ENCODE measurements around the gene PANK4.
A peak's percentile ranks its signal among the peaks of the same experiment; 100 is the strongest.

The PANK4 gene

DNA sequence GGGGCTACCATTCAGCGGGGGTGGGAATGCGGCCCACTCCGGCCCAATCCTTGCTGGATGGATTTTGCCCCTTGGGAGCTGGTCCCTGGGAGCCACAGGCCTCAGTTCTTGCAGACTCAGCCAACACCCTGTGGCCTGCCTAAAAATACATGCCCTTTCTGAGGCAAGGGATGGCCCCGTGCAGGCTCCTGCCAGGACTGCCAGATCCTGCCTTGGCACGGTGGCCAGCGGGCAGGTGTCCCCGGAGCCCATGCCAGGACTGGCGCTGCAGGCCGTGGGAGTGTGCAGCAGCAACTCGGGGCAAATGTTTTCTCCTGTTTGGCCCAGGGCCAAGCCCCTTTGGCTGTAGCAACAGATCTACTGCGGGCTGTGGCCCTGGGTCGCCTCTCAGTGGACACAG, 1.6 kb upstream of the PANK4 start:
- no peak for DNase-seq

DNA sequence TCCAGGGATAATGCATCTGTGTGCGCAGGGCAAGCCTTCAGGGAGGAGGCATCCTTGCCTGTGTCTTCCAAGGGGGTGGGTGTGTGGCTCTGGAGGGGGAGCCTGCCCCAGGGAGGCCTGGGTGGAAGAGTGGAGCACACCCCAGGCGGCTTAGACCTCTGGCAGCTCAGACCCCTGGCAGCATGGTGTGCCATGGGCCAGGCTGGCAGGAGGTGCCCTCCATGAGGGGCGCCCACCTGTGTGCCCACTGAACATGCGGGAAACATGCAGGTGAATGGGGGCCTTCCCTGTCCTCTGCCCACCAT, 1.1 kb upstream of the PANK4 start:
- no peak for DNase-seq

DNA sequence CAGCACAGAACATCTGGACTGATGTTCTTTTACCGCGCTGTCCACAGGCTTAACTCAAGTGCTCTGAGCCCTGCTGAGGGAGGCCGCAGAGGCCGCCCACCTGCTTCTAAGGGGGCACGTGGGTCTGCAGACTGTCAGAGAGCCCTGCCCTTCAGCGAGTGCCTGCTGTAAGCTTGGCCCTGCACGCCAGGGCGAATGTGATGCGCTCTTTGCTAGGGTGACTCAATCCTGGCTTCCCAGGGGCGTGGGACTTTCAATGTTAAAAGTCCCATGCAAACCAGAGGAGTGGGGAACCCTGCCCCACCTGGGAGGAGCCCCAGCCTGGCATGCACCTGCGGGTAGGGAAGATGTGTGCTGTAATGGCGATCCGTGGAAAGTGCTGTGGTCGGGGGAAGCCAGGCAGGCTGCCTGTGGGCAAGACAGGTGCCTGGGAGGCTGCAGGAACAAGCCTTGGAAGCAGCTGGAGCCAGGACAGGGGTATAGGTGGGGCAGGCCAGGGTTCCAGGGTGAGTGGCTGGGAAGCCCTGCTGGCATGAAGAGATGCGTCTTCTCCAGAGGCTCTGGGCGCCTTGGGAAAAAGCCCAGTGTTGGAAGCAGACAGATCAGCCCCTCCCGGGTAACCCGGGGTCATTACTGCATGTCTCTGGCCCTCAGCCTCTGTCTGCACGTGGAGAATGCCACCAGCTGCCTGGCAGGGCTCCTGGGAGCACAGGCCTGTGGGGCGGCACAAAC, 594 bp upstream of the PANK4 start:
- DNase-seq, result peak; percentile 48

DNA sequence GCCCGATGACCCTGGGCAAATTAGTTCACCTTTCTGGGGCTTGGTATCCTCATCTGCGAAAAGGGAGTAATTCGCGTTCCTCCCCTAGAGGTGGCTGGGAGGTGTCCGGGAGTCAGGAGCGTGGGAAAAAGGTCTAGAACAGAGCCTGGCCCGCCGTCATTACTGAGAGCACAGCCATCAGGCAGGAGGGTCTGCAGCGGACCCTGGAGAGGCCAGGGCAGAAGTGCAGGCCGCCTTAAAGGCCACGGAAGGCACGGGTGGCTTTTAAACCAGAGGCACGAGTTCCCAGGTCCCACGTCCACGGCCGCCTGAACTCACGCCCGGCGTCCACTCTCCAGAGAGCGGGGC, 850 bp downstream of the PANK4 start:
- no peak for DNase-seq

DNA sequence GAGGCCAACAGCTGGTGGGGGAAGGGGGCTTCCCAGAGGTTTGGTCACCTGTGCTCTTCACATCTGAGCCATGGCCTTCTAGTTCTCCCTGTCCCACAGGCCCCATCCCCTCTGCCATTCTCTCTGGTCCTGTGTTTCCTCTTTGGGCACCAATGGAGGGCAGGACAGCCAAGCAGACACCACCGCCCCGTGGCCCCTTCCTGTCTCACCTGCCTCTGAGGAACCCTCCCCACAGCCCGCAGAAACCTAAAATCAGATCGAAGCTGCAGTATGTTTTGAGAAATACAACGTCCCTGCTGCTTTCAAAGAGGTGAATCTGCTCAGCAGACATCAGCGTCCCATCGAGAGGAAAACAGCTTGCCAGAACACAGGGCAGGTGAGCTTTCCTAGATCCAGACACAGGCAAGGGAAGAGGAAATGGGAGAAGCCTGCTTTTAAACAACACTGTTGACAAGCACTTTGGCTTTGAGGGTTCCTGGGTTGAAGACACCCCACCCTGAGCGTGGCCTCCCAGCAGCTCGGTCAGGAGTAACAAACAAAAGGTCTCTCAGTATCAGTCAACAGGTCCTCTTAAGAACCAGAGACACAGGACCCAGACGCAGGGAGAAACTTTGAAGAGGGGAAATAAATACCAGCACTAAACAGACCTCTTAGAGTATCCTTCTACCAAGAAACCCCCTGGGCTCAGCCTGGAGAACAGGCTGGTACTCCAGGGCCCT, 2.3 kb downstream of the PANK4 start:
- peak; percentile 72 for DNase-seq

DNA sequence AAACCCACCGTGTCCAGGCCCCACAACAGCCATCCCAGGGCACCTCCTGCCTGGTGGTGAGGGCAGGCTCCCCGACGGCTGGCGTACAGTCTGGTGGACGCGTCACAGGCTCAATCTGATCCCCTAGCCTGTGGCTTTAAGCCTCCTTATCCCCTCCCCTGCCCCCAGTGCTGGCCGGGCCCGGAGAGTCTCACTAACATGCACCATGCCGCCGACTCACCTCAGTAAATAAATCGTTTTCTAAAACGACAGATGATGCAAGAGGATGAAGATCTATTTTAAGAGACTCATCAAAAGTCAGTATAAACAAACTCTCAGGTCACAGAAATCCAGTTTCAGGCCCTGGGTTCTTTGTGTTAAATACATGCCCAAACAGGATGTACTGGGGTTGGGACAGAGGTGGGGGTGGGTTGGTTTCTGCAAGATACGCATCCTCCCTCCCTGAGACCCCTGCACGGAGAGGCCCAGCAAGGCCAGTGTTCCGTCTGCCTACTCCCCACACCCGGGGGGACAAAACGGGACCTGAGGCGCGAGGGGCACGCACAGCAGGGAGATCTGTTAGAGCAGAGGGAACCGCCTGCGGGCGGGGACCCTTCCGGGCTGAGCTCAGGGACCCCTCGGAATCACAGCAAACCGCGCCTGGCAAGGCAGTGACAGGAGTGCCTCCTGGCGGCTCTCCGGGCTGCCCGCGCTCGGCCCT, 3.1 kb downstream of the PANK4 start:
- DNase-seq, result peak; percentile 42

DNA sequence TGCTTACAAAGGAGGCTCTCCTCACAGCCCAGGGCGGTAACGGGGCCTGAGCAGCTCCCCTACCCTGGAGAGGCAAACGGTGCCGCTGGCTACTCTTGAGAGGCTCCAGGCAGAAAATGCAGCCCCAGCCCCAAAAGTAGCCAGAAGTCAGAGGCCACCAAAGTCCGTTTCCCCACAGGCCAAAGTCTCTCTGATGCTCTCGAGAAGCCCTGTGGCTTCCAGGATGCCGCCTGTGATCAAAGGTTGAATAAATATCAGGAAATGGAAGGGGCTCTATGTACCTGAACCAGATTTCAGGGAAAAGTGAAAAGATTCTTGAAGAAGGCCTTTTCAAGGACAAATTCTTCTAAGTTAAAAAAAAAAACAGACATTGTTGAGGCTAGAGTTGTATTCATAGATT, 4.2 kb downstream of the PANK4 start:
- no peak for DNase-seq

DNA sequence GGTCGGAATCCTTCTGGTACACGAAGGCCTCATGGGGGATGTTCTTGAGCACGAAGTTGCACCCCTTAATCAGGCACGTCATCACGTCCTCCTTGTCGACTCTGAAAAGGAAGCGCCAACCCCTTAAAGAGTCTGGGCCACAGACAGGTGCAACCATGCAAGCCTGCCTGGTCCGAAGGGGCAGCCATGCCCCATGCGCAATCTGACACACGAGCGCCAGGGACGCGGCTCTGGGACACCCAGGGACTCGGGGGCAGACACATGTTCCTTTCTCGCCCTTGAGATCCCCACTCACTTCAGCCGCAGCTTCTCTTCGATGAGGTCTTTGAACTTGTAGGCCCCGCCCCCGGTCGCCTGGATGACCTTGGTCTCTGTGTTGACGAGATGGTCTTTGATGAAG, 5.6 kb downstream of the PANK4 start:
- DNase-seq, result no peak

DNA sequence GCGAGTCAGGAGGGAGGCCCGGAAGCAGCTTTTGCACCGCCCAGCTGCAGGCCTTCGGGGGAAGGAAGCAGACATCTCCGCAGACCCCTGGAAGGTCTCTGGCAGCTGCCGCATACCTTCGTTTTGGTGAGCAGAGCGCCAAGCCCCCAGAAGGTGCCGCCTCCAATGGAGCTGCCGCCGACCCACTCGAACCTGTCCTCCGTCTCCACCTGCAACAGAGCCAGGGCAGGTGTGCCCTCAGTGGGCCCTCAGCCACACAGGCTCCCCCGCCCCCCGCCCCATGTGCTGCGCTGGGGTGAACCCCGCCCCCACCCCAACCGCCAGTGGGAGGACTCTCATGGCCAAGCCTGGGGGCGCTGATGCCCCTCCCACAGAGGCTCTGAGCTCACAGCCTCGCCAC, 6.2 kb downstream of the PANK4 start:
- no peak for DNase-seq

DNA sequence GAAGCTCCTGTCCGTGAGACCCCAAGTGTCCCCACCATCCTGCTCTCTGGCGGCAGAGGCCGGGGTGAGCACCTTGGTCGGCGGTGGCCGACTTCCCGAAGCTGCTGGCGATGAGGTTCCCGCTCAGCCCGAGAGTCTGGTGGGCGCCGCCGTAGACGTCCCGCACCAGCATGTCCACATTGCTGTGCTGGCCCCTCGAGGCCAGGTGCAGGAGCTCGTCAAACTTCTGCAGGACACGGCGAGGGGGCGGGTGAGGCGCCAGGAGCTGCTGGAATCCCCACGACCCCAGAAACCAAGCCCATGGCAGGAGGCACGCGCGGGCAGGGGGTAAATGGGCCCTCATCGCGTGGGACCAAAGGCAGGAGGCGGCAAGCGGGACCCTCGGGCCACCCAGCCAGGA, 6.7 kb downstream of the PANK4 start:
- DNase-seq, result no peak

DNA sequence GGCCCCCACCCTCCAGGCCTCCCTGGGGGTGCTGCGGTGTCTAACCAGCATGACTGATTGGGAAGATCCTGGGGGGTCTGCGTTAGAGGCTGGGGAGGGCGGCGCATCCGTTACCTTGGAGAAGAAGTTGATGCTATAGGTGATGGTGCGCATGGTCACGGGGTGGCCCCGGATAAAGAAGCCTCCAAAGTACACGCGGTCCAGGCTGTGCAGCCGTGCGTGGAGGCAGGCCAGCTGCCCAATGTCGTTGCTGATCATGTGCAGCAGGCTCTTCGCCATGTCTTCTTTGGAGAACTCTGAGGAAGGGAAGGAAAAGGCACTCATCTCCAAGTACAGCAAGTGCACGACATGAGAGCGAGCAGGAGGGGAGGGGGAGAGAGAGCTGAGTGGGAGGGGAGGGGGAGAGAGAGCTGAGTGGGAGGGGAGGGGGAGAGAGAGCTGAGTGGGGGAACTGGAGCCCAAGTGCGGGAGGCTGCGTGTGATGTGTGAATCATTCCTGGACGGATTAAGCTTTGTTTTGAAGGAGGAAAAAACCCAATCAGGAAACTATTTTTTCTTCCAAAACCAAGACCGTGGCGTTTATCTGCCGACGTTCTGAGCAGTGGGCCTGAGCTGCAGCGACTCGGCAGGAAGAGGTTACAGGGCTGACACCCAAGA, 7.2 kb downstream of the PANK4 start:
- DNase-seq, result no peak

DNA sequence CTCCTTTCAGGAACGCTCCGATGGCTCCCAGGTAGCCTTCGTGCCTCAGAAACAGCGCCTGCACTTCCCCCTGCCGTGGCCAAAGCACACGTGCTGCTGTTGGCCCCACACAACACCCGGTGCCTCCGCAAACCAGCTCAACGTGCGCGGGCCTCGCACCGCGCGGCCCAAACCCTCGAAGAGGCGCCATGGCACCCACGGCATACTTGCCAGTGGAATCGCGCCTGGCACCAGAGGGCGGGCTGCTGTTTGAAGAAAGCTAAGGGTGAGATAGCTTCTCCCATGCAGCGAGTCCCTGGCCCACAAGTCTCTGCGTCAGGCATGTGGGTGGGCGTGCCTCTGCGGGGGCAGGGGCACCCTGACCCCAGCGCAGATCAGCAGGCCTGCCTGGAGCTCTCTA, 7.9 kb downstream of the PANK4 start:
- no peak for DNase-seq

DNA sequence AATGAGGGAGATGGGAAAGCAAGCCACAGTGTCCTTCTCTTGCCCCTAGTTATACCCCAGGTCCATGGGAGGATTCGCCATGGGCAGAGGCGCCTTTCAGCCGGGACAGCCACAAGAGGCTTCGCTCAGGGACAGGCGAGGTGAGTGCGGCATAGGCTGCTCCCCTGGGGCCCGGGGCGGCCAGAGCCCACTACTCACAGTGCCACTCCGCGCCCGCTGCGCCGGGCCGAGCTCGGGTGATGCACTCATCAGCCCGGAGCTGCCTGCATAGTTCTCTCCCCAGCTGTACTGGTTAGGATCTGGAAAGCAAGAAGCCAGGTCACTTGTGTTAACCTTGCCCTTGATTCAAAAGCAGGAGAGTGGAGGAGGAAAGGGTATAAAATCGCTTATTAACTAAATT, 8.4 kb downstream of the PANK4 start:
- DNase-seq, result no peak

DNA sequence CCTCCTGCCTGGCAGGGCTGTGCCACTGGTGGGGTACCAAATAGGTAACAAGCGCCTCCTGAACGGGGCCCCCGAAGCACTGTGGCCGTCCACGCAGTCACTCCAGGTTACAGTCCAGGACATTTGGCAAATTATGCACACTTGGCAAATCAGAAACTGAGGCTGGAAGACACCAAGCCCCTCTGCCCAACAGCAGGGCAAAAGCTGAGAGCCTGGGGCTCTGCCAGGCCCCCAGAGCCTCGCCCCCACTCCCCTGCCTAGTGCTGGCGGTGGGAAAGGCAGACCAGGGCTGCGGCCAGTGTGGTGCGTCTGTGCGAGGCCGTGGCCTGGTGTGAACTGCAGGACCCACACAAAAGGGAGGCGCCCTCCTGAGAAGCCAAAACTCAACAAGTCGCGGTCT, 9.4 kb downstream of the PANK4 start:
- DNase-seq, result no peak

DNA sequence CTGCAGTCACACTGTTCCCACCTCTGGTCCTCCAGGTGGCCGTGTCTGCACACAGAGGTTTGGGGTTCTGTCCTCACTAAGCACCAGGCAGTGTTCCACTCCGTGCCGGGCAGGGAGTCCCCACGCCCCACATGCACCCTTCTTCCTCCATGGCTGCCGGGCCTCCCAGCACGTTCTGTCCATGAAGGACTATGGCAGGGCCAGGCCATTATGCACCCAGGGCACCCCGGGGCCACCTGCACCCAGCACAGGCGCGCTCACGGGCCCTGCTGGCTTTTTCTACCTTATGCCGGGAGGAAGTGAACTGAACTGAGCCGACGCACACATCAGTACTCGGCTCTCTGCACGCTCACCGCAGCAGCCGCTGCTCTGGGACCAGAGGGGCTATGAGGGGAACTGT, 10.3 kb downstream of the PANK4 start:
- no peak for DNase-seq

DNA sequence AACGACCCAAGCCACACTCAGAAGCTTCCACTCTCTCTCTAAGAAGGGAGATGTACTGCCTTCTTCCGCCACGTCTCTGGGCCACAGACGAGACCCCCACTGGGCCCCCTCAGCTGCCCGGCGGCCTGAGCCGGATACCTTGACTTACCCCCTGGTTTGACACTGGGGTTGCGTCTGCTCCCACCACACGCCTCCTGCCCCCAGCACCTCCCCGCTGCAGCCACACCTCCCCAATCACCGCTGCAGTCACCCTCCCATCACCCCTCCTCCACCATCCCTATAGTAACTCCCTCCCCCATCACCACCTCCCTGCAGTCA, 10.7 kb downstream of the PANK4 start:
- no peak for DNase-seq

DNA sequence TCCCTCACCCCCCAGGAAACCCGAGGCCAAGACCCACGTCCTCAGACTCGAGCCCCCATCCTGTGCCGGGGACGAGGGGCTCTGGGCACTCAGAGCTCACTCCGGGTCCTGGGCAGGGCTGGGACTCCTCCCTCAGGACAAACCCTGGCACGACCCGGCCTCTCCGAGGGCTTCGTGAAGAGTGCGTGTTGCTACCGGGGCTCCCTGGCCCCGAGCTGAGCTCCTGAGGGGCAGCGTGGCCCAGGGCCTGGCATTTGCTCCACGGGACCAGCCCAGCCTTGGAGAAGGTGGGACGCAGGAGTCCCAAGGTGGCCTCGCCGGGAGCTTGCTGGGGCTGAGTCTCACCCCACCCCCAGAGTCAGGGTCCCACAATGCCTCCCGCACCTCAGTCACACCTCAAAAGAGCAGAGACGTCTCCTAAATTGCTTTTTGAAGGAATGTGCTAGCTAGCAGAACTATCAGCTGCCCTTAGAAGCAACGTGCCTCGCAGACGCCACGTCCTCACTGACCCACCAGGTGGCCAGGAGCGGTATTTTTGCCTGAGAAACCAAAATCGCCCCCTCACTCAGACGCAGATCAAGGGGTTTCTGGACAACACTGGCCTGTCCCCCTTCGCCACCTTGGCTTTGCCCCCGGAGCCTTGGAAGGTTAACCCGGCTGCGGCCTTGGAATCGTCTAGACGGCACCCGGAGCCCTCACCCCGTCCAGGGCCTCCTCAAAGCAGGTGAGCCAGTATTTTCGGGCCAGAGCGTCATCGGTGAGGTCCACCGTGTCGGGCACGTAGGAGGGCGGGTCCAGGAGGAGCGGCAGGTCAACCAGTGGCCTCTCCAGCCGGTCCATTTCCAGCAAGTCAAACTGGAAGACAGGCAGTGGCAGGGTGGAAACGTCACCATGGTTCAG, 11.3 kb downstream of the PANK4 start:
- no peak for DNase-seq

DNA sequence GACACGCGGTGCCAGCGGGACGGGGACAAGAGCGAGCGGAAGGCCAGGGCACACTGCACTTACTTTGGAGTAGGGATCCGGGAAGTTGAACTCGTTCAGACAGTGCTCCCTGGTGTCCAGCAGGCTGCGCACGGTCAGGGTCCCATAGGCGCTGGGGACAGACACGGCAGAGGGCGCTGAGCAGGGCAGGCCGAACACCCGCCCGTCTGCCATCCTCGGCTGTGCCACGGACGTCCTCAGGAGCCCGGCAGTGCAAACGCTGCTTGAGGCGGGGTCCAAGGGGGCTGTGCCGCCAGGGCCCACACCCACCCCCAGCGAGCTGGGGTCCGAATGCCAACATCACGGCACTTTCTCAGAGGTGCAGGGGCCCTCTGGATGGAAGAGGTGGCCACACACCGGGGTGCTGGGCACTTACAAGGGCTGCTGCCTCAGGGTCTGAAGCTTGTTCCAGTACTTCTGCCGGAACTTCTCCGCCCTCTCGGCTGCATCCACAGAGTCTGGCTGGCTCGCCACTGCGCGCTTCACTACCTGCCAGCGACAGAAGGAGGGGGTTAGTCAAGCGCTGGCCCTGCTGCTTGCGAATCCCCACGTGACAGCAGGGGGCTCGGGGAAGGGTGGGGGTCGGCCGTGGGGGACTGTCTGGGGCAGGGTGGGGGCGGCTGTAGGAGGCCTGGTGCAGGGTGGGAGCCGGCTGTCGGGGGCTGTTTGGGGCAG, 12.3 kb downstream of the PANK4 start:
- DNase-seq, result no peak

DNA sequence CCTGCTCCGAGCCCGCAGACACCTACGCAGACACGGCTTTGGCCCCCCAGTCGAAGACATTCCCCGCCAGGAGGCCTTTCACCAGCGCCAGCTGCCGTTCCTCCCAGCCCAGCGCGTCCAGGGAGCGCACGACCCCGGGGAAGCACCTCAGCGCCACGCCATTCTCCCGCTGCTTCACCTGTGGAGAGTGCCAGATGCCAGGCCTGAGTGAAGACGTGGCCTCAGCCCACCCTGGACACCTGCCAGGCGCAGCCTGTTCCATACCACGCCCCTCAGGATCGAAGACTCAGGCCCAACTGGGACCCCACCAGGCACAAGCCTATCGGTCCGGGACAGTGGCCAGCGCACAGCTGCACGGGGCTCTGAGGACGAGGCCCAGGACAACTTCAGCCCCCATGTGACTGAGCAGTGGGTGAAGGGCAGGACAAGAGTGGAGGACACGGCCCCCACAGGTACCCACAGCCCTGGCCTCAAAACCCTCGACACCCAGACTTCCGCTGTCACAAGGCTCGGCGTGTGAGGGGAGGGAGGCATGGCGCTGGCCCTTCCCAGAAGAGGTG, 13.5 kb downstream of the PANK4 start:
- no peak for DNase-seq

DNA sequence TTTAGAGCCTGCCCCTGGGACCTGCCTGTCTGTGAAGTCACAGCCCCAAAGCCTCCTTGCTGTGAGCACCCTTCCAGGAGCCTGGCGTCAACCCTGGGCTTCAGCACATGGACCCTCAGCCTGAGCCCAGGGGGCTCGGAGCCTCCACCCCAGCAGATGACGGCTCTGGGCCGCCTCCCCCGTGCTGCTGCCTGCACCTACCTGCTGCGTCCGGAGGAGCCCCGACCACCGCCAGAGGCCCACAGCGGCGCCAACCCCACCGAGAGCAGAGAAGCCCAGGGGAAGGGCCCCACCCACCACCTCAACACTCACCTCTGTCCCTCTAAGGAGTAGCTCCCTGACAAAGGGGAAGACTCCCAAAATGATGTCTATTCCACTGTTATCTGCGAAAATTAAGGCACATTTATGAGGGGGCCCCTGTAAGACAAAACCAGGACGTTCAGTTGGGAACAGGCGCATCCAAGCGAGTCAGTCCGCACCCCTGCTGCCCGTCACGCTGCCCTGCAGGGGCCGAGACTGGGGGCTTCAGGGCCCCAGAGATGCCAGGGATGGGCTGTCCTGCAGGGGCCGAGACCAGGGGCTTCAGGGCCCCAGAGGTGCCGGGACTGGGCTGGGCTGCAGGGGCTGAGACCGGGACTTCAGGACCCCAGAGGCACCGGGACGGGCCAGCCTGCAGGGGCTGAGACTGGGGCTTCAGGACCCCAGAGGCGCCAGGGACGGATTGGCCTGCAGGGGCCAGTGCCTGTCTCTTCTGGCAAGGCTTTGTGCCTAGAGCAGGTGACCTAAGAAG, 15.8 kb downstream of the PANK4 start:
- DNase-seq, result no peak

DNA sequence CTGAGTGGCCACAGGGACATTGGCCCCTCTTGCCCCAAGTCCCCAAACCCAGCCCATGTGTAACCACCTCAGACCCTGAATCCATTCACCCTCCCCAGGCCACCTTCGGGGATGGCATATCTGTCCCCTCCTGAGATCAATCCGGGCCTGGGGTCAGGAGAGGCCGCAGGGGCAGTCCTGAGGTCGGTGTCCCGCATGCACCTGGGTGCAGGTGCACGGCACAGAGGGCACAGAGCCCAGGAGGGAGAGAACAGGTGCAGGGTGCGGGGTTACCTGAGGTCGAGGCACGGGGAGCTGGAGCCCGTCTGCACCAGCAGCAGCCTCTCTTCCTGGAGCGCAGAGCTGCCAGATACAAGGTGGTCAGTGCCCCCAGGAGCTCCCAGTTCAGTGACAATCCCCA, 16.8 kb downstream of the PANK4 start:
- DNase-seq, result no peak

Measured in CD4-positive, alpha-beta T cell treated with Interleukin-17A for 4 hours (primary cell).